SHP77 treated with DMSO at 0.1 percent for 48 hours (cell line): ENCODE results near the gene VTA1.
"Not testable (repeated sequence)": the region's sequence is repeated elsewhere in the genome, so short reads cannot be mapped to it uniquely, and the experiment has no call there.

Source experiments
- DNase-seq: peaks from one replicate; lab custom pipeline; 2025; lab: John Stamatoyannopoulos, UW

VTA1 gene

GRCh38 chr6:142171351-142171750, 24.3 kb downstream of the VTA1 start:
- no peak for DNase-seq

- no peak for DNase-seq
These were observed 25.7 kb downstream of the VTA1 start for GRCh38 chr6:142172758-142173157.

DNA sequence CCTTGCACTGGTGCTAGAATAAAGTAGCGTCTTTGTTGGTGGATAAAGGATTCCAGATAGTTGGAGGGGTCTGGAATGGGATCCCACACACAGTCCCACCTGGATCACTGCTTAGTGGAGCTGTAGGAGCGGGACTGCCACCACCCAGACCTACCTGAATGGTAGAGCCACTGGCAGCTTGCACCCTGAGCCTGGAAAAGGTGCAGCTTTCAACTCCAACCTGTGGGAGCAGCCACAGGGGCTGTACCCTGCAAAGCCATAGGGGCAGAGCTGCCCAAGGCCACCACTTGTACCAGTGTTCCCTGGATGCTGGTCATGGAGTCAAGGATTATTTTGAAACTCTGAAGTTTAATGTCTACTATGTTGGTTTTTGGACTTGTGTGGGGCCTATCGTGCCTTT, 26.9 kb downstream of the VTA1 start:
- no peak for DNase-seq

- DNase-seq: no peak
These were observed 27.6 kb downstream of the VTA1 start for GRCh38 chr6:142174703-142175102.

- no peak for DNase-seq
These were observed 31.1 kb downstream of the VTA1 start for GRCh38 chr6:142178129-142178528.

- no peak for DNase-seq
These were observed 34.9 kb downstream of the VTA1 start for GRCh38 chr6:142182004-142182403.

DNA sequence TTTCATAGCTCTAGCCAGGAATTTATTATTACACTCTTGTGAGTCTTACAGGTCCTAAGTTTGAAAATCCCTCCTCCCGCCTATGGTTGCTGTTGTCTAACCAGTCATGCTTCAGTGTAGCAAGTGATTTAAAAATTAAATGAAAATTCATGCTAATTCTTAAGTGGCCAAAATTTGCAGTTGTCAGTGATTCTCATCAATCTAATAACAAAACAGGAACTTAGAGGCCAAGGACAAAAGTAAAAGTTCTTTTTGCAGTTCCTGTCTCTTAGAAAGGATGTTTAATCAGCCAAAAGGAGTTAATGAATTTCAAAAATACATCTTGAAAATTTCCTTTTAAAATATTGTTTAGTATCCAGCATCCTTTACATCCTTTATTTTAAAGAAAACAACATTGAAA, 36.3 kb downstream of the VTA1 start:
- DNase-seq: no peak

DNA sequence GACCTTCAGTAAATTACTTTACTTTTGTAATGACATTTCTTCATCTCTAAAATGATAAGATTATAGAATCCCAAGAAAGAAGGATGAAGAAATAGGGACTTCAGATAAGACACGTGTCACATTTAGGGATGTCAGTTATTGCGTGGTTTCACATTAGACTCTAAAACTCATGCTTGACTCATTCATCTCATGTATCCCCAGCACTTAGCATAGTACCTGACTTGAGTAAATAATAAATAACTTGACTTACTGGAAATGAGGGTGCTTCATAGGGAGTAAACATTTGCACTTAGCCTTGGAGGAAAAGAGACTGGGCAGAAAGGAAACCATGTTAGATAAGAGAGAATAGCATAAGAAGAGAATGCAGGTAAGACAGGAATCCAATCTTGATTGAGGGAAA, 37.2 kb downstream of the VTA1 start:
- DNase-seq: no peak

DNA sequence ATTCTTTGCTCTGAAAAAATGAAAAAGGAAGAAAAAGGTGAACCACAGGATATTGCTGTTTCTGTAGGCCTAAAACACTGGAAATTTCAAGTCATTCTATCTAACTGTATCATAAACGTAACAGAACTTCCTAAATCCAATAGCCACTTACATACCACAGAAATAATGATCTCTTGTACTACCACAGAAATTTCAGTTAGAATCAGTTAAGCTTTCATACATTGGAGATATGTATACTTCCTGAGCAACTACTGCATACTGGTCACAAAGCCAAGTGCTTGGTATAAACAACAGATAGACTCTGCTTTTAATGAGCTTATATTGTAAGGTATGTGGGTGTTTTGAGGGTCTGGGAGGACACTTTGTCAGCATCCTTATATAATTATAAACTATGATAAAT, 38.6 kb downstream of the VTA1 start:
- no peak for DNase-seq

GRCh38 chr6:142187209-142187608, 40.1 kb downstream of the VTA1 start:
- DNase-seq: peak; percentile 77

- not testable (repeated sequence) for DNase-seq
These were observed 41.3 kb downstream of the VTA1 start for GRCh38 chr6:142188341-142188740.

DNA sequence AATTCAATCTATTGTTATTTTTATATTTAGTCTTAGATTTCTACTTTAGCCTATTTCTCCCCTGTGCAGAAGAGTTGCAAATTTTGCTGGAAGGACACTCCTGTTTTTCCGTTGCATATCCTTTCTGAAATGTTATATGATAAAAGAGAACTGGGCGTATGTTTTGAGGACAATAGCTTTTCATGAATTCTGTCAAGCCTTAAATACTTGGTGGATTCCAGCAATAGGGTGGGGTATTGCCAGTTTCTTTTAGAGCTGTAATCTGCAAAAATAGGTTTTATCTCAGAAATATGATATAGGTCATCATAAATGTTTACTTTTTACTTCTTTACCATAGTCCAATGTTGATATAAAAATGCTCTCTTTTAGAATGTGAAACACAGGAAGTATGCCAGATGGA, 42.0 kb downstream of the VTA1 start:
- no peak for DNase-seq

GRCh38 chr6:142192343-142192742, 45.3 kb downstream of the VTA1 start:
- DNase-seq: no peak

GRCh38 chr6:142193621-142194020, 46.6 kb downstream of the VTA1 start:
- no peak for DNase-seq

DNA sequence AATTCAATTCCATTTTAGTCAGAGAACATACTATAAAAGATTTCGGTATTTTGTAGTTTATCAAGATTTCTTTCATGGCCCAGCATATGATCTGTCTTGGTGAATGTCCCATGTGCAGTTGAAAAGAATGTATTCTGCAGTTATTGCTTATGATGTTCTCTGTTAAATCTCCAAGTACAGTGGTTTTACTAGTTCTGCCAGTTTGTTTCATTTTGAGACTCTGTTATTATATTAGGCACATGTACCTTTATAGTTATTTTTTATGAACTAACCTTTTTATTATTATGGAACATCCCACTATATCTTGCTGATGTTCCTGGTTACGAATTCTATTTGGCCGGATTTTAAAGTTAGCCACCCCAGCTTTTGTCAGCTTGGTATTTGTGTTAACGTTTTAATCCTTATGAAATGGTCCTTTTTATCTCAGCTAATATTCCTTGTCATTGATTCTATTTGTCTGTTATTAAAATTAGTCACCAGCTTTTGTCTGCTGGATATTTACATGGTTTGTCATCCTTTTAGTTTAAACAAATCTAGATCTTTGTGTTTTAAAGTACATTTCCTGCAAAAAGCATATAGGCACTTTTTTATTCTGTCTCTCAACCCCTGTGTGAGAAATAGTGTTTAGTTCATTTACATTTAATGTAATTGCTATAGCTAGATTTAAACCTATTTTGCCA, 48.9 kb downstream of the VTA1 start:
- DNase-seq: no peak

GRCh38 chr6:142200846-142201628, 54.0 kb downstream of the VTA1 start:
- no peak for DNase-seq

- DNase-seq: peak; percentile 15
These were observed 60.3 kb downstream of the VTA1 start for GRCh38 chr6:142207265-142207877.

DNA sequence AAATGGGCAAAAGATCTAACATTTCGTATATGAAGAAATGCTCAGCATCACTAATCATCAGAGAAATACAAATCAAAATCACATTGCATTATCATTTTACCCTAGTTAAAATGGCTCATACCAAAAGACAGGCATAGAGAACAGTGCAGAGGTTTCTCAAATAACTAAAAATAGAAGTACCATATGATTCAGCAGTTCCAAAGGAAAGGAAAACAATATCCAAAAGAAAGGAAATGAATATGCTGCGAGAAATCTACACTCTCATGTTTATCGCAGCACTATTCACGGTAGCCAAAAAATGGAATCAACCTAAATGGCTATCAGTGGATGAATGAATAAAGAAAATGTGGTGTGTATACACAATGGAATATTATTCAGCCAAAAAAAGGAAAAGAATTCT, 63.5 kb downstream of the VTA1 start:
- DNase-seq: no peak

DNA sequence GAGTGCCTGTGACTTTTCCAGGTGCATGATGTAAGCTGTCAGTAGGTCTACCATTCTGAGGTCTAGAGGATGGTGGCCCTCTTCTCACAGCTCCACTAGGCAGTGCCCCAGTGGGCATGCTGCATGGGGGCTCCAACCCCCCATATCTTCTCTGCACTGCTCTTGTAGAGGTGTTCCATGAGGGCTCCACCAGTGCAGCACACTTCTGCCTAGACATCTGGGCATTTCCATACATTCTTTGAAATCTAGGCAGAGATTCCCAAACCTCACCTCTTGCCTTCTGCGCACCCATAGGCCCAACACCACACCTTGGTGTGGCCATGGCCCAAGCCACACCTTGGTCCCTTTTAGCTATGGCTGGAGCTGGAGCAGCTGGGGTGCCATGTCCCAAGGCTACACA, 66.3 kb downstream of the VTA1 start:
- DNase-seq: no peak

DNA sequence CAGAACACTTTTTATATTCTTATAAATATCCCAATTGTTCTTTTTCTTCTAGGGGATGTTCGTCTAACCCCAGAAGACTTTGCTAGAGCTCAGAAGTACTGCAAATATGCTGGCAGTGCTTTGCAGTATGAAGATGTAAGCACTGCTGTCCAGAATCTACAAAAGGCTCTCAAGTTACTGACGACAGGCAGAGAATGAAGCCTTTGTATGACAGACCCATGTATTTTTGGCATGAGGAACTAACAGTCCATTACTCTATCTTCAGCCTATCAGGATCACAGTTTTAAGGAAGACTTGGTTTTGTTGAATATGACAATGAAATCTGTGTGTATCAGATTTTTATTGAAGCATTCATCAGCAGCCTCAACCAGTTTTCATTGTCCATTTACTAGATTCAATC, 71.4 kb downstream of the VTA1 start:
- no peak for DNase-seq

DNA sequence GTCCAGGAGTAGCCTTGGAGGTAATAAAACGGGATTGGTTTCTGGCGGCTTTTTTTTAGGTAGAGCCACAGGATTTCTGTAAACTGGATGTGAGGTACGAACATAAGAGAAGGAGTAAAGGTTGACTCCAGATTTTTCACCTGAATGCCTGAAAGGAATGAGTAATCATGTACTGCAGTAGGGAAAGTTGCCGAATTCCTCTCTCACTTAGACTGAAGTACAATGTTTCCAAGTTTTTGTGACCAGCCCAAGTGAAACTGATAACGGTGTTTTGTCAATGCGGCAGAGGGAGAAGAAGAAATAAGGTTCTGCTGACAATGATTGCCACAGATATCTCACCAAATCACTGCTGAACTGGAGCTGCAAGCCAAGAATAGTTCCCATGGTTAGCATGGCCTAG, 75.0 kb downstream of the VTA1 start:
- DNase-seq: no peak

DNA sequence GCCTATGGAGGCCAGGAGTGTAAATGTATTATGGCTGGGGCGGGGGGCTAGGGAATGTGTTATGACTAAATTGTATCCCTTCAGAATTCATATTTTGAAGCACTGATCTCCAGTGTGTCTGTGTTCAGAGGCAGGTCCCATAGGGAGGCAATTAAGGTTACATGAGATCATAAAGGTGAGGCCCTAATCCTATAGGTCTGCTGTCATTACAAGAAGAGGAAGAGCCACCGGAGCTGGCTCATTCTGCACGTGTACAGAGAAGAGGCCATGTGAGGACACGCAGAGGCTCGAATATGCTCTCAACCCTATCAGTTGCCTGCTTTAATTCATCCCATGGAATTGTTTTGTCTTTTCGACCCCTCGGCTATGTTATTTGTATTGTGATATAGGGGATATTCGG, 76.9 kb downstream of the VTA1 start:
- no peak for DNase-seq

DNA sequence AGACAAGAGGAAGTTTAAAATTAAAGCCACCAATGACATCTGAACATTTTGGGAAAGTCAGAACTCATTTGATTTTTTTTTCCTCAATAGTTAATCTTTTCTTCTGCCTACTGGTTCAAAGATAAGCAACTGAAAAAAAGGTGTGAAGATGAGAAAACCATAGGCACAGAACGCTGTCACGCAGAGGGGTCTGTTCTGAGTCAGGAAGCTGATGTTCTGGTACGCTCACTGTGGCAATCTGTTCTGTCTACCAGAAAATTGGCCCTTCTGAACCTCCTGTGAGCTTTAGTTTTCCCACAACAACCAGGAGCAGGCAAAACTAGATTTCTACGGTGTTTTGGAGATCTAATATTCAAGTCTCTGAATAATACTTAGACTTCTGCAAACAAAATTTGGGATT, 78.1 kb downstream of the VTA1 start:
- DNase-seq: no peak
